Breast epithelium (tissue), 3 donors: ENCODE results near the gene SNX9.

ENCODE experiments used
- POLR2AphosphoS5 ChIP-seq, 3 donors: sonication (generic); formaldehyde crosslinking; IDR thresholded peaks; one replicate each; pipeline ENCODE4 v1.6.1; 2017; ENCODE audit warnings: antibody characterized with exemption in 3 of 3
- TF ChIP-seq, protein P1 (sequence below), 3 donors: fragments of 450-650 bp; IDR thresholded peaks; one replicate each; pipeline ENCODE4 v1.5.1; 2016 to 2017; ENCODE audit warnings: antibody characterized with exemption in 3 of 3, mild to moderate bottlenecking in 3 of 3, moderate library complexity in 3 of 3

DNA sequence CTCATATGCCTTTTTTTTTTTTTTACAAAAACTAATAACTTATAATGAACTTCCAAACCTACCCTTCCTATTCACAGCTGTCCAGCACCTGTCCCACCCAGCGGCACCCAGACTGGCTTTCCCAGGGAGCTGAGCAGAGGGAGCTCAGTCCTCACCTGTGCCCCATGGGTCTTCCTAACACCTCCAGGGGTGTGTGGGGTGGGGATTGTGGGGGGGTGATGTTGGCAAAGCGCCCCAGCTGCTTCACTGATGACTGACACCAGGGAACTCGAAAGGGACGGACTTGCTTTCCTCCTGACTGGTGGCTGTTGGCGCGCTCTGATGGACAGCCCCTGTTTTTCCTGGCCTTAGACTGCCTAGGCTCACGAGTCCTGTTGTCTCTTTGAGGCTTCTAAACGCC, 144.4 kb downstream of the SNX9 start:
- TF ChIP-seq, protein P1, sequence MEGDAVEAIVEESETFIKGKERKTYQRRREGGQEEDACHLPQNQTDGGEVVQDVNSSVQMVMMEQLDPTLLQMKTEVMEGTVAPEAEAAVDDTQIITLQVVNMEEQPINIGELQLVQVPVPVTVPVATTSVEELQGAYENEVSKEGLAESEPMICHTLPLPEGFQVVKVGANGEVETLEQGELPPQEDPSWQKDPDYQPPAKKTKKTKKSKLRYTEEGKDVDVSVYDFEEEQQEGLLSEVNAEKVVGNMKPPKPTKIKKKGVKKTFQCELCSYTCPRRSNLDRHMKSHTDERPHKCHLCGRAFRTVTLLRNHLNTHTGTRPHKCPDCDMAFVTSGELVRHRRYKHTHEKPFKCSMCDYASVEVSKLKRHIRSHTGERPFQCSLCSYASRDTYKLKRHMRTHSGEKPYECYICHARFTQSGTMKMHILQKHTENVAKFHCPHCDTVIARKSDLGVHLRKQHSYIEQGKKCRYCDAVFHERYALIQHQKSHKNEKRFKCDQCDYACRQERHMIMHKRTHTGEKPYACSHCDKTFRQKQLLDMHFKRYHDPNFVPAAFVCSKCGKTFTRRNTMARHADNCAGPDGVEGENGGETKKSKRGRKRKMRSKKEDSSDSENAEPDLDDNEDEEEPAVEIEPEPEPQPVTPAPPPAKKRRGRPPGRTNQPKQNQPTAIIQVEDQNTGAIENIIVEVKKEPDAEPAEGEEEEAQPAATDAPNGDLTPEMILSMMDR (IDR thresholded peaks at IDR 0.05) = no peak
- no peak for TF ChIP-seq POLR2AphosphoS5 (IDR thresholded peaks at IDR 0.05)
